Peyer's patch (tissue), 4 donors: ENCODE data around the gene FHOD3. TPM values are rescaled to one million over a fixed set of nuclear protein-coding genes. Genes with fewer than 3 reads are reported as not detected.

Experiments
- DNase-seq, 3 donors: peaks; one replicate each; pipeline ENCODE4 v3.0.0-alpha.2; 2017 to 2019
- H3K27ac ChIP-seq, 4 donors: fragments of 200-600 bp; sonication (generic); one replicate each; pipeline ENCODE4 v1.5.1; 2016 to 2019
- H3K27me3 ChIP-seq, 2 donors: fragments of 200-600 bp; sonication (generic); one replicate each; pipeline ENCODE4 v1.5.1; 2019
- H3K36me3 ChIP-seq, 3 donors: fragments of 200-600 bp; sonication (generic); one replicate each; pipeline ENCODE4 v1.5.1; 2016 to 2019
- H3K4me1 ChIP-seq, 4 donors: fragments of 200-600 bp; sonication (generic); one replicate each; pipeline ENCODE4 v1.5.1; 2016 to 2019
- H3K4me3 ChIP-seq, 4 donors: fragments of 200-600 bp; sonication (generic); 1 replicate in 3 of 4; 2 replicates in 1 of 4; pipeline ENCODE4 v1.5.1; 2016 to 2019; ENCODE audit warnings: mild to moderate bottlenecking in 1 of 4
- H3K9me3 ChIP-seq, 4 donors: fragments of 200-600 bp; sonication (generic); one replicate each; pipeline ENCODE4 v1.5.1; 2016 to 2019; ENCODE audit warnings: mild to moderate bottlenecking in 1 of 4
- CTCF ChIP-seq, 6 experiments: fragments of 450-650 bp in 4 of 6; fragments of 200-600 bp in 2 of 6; sonication (generic) in 1 of 6; IDR thresholded peaks; one replicate each; pipeline ENCODE4 v1.5.1; 2017 to 2019; ENCODE audit warnings: antibody characterized with exemption in 6 of 6, mild to moderate bottlenecking in 3 of 6, moderate library complexity in 1 of 6
- POLR2A ChIP-seq, 2 donors: fragments of 450-650 bp; IDR thresholded peaks; one replicate each; pipeline ENCODE4 v1.5.1; 2017; ENCODE audit warnings: antibody characterized with exemption in 2 of 2, mild to moderate bottlenecking in 2 of 2, moderate library complexity in 2 of 2
- total RNA-seq, 4 donors: library from RNA; depleted of rRNA; stranded (reverse); fragments of >200 nt; gene quantifications; one replicate each; pipeline ENCODE4 v1.1.0, GENCODE V29; 2016

Gene FHOD3
- total RNA-seq, 4 donors from 2014 or later: 0.53 to 10.7 (median 4.6) TPM

GRCh38 chr18:36693931-36694620 is 396.6 kb downstream of the FHOD3 start:
- TF ChIP-seq POLR2A (IDR thresholded peaks at IDR 0.05): no peak
- TF ChIP-seq CTCF (IDR thresholded peaks at IDR 0.05): no peak
- Histone ChIP-seq H3K27me3 (no peaks in the 10 kb centered on the region), H3K27ac (peak overlapping the region in 1 of 4 donors; percentile 26), H3K4me3 (peak overlapping the region in 1 of 4 donors; percentile 13), H3K36me3 (no peaks in the 10 kb centered on the region), H3K4me1 (no peaks in the 10 kb centered on the region), H3K9me3 (no peaks in the 10 kb centered on the region)
- DNase-seq: no peak

GRCh38 chr18:36695806-36696205 is 398.3 kb downstream of the FHOD3 start:
- H3K4me1 ChIP-seq: no peaks in the 10 kb centered on the region
- no peak for TF ChIP-seq POLR2A (IDR thresholded peaks at IDR 0.05)
- no peak for TF ChIP-seq CTCF (IDR thresholded peaks at IDR 0.05)
- H3K4me3 ChIP-seq: no peak overlapping the region
- no peak for DNase-seq
- no peaks in the 10 kb centered on the region for H3K36me3 ChIP-seq
- H3K27me3 ChIP-seq: no peaks in the 10 kb centered on the region
- no peak overlapping the region for H3K27ac ChIP-seq
- no peaks in the 10 kb centered on the region for H3K9me3 ChIP-seq

- no peaks in the 10 kb centered on the region for H3K36me3 ChIP-seq
- no peak for DNase-seq
- no peaks in the 10 kb centered on the region for H3K27me3 ChIP-seq
- TF ChIP-seq CTCF (IDR thresholded peaks at IDR 0.05) (no peak), POLR2A (IDR thresholded peaks at IDR 0.05) (no peak)
- no peaks in the 10 kb centered on the region for H3K4me1 ChIP-seq
- H3K9me3 ChIP-seq: no peaks in the 10 kb centered on the region
- no peak overlapping the region for H3K27ac ChIP-seq
- H3K4me3 ChIP-seq: no peak overlapping the region
Observed at GRCh38 chr18:36697905-36698304, 400.4 kb downstream of the FHOD3 start.

GRCh38 chr18:36700955-36701354 is 403.4 kb downstream of the FHOD3 start:
- TF ChIP-seq POLR2A (IDR thresholded peaks at IDR 0.05) (no peak), CTCF (IDR thresholded peaks at IDR 0.05) (no peak)

GRCh38 chr18:36702401-36703013 is 405.0 kb downstream of the FHOD3 start:
- DNase-seq: no peak
- no peaks in the 10 kb centered on the region for H3K27me3 ChIP-seq
- no peaks in the 10 kb centered on the region for H3K4me1 ChIP-seq
- H3K4me3 ChIP-seq: no peak overlapping the region
- no peak overlapping the region for H3K27ac ChIP-seq
- TF ChIP-seq CTCF (IDR thresholded peaks at IDR 0.05) (no peak), POLR2A (IDR thresholded peaks at IDR 0.05) (no peak)
- H3K36me3 ChIP-seq: no peaks in the 10 kb centered on the region
- H3K9me3 ChIP-seq: no peaks in the 10 kb centered on the region

More at GRCh38 chr18:36700955-36701354, 403.4 kb downstream of the FHOD3 start:
- Histone ChIP-seq H3K27me3 (no peaks in the 10 kb centered on the region), H3K4me1 (no peaks in the 10 kb centered on the region), H3K36me3 (no peaks in the 10 kb centered on the region), H3K9me3 (no peaks in the 10 kb centered on the region), H3K27ac (no peak overlapping the region), H3K4me3 (no peak overlapping the region)
- no peak for DNase-seq
